ENCODE measurements around the gene RCC1. TPM values are rescaled to one million over a fixed set of nuclear protein-coding genes. Genes with fewer than 3 reads are reported as not detected.

RCC1 gene
- total RNA-seq, 4 donors from 2014 or later = 18.2 to 66.8 (median 25.8) TPM

Small RNAs within 50 kb of the gene (small RNA-seq; reads per million reads assigned to genes)
- gene RNU6ATAC27P (0 reads per million in 2 donors), gene SNORA16A (0 reads per million in 2 donors), gene SNORA44 (0 reads per million in 2 donors), gene SNORA61 (0 reads per million in 2 donors), gene SNORA73A (0 reads per million in 2 donors), gene SNORA73B (11.6 to 34.1 reads per million in 2 donors), gene SNORD99 (40,376 to 48,005 reads per million in 2 donors)

Other genes with a start within 250 kb of the RCC1 start
- 10 to 100 TPM in 3 of 4 donors, 1 to 10 TPM in 1; 4.1 to 33.8 (median 26.1) TPM for gene SESN2, start 246.5 kb upstream of the RCC1 start, total RNA-seq
- gene MED18, start 177.0 kb upstream of the RCC1 start, total RNA-seq = 10 to 100 TPM; 27.2 to 68.0 (median 32.2) TPM
- gene PHACTR4, start 136.3 kb upstream of the RCC1 start, total RNA-seq = 10 to 100 TPM; 36.6 to 51.7 (median 44.6) TPM
- 10 to 100 TPM; 12.3 to 48.7 (median 25.4) TPM for gene TRNAU1AP, start 47.0 kb downstream of the RCC1 start, total RNA-seq
- gene RAB42, start 86.2 kb downstream of the RCC1 start, total RNA-seq = 1 to 10 TPM; 1.8 to 6.6 (median 4.6) TPM
- gene TAF12, start 137.0 kb downstream of the RCC1 start, total RNA-seq = 10 to 100 TPM; 12.2 to 34.7 (median 14.6) TPM
- not detected for gene RNU11, start 142.6 kb downstream of the RCC1 start, total RNA-seq
- gene GMEB1, start 162.7 kb downstream of the RCC1 start, total RNA-seq = 10 to 100 TPM; 11.0 to 15.7 (median 11.8) TPM
- gene YTHDF2, start 230.9 kb downstream of the RCC1 start, total RNA-seq = 10 to 100 TPM; 36.3 to 54.1 (median 46.6) TPM